IPS-18c (cell line): Measurements from ENCODE around the gene FOXN3.
"Not testable (repeated sequence)": the region's sequence is repeated elsewhere in the genome, so short reads cannot be mapped to it uniquely, and the experiment has no call there.

Experiments
- H3K4me3 ChIP-seq: 2 replicates; pipeline ENCODE4 v1.7.0; 2013; ENCODE audit warnings: low read depth, mild to moderate bottlenecking, low read length, moderate library complexity; ENCODE audit not compliant: insufficient read depth
- H3K9me3 ChIP-seq: one replicate; pipeline ENCODE4 v1.6.1; 2013; ENCODE audit warnings: mild to moderate bottlenecking, low read length, moderate library complexity; ENCODE audit not compliant: control insufficient read depth, insufficient read depth

FOXN3 gene

GRCh38 chr14:89179891-89180404 is 237.1 kb downstream of the FOXN3 start:
- Histone ChIP-seq H3K9me3 (no peaks in the 10 kb centered on the region), H3K4me3 (no peak overlapping the region)

- Histone ChIP-seq H3K9me3 (no peaks in the 10 kb centered on the region), H3K4me3 (no peak overlapping the region)
Observed at GRCh38 chr14:89178800-89179535, 238.1 kb downstream of the FOXN3 start.

GRCh38 chr14:89178376-89178775 is 238.7 kb downstream of the FOXN3 start:
- Histone ChIP-seq H3K9me3 (no peaks in the 10 kb centered on the region), H3K4me3 (no peak overlapping the region)

GRCh38 chr14:89175881-89176799 is 240.9 kb downstream of the FOXN3 start:
- peaks cover 2% of the 10 kb centered on the region for H3K9me3 ChIP-seq
- H3K4me3 ChIP-seq, result no peak overlapping the region

GRCh38 chr14:89171628-89172027 is 245.4 kb downstream of the FOXN3 start:
- H3K9me3 ChIP-seq, result peaks cover 2% of the 10 kb centered on the region
- H3K4me3 ChIP-seq, result no peak overlapping the region

GRCh38 chr14:89171168-89171567 is 245.9 kb downstream of the FOXN3 start:
- Histone ChIP-seq H3K9me3 (peaks cover 2% of the 10 kb centered on the region), H3K4me3 (no peak overlapping the region)

GRCh38 chr14:89167705-89168104 is 249.3 kb downstream of the FOXN3 start:
- H3K9me3 ChIP-seq, result peaks cover 2% of the 10 kb centered on the region
- H3K4me3 ChIP-seq, result no peak overlapping the region

- Histone ChIP-seq H3K4me3 (no peak overlapping the region), H3K9me3 (no peaks in the 10 kb centered on the region)
Observed at GRCh38 chr14:89166633-89167032, 250.4 kb downstream of the FOXN3 start.

- H3K9me3 ChIP-seq, result no peaks in the 10 kb centered on the region
Observed at GRCh38 chr14:89165189-89166181, 251.5 kb downstream of the FOXN3 start.

GRCh38 chr14:89164168-89165073 is 252.6 kb downstream of the FOXN3 start:
- no peaks in the 10 kb centered on the region for H3K9me3 ChIP-seq
- H3K4me3 ChIP-seq, result no peak overlapping the region

More at GRCh38 chr14:89165189-89166181, 251.5 kb downstream of the FOXN3 start:
- H3K4me3 ChIP-seq, result no peak overlapping the region

- H3K9me3 ChIP-seq, result no peaks in the 10 kb centered on the region
- no peak overlapping the region for H3K4me3 ChIP-seq
Observed at GRCh38 chr14:89163031-89163636, 253.9 kb downstream of the FOXN3 start.

- H3K4me3 ChIP-seq, result no peak overlapping the region
Observed at GRCh38 chr14:89162586-89162985, 254.4 kb downstream of the FOXN3 start.

GRCh38 chr14:89160437-89160836 is 256.6 kb downstream of the FOXN3 start:
- no peak overlapping the region for H3K4me3 ChIP-seq
- H3K9me3 ChIP-seq, result no peaks in the 10 kb centered on the region

More at GRCh38 chr14:89162586-89162985, 254.4 kb downstream of the FOXN3 start:
- no peaks in the 10 kb centered on the region for H3K9me3 ChIP-seq

GRCh38 chr14:89158701-89159100 is 258.3 kb downstream of the FOXN3 start:
- Histone ChIP-seq H3K9me3 (no peaks in the 10 kb centered on the region), H3K4me3 (no peak overlapping the region)

- H3K4me3 ChIP-seq, H3K9me3 ChIP-seq: not testable (repeated sequence)
Observed at GRCh38 chr14:89158104-89158503, 258.9 kb downstream of the FOXN3 start.

GRCh38 chr14:89155491-89155890 is 261.5 kb downstream of the FOXN3 start:
- Histone ChIP-seq H3K4me3 (no peak overlapping the region), H3K9me3 (no peaks in the 10 kb centered on the region)
